ENCODE data around the gene C2orf76. TPM values are rescaled to one million over a fixed set of nuclear protein-coding genes. Genes with fewer than 3 reads are reported as not detected.

The C2orf76 gene
- total RNA-seq, 2 experiments from 2014 or later, result 8.9 to 9.9 TPM

- H3K4me1 Mint-ChIP-seq, result no peaks in the 10 kb centered on the region
- peaks cover 4% of the 10 kb centered on the region for H3K36me3 Mint-ChIP-seq (ENCODE audit: low read depth)
- DNase-seq, result no peak
- intact Hi-C loops (cut with DNase I, micrococcal nuclease), result no loop called here
- POLR2A ChIA-PET, result no interaction called here
- CTCF ChIA-PET, result no interaction called here
- ATAC-seq, result no peak
- H3K27me3 Mint-ChIP-seq, result no peaks in the 10 kb centered on the region
- H3K9me3 Mint-ChIP-seq (ENCODE audit: low read depth), result no peaks in the 10 kb centered on the region
- no peak overlapping the region for H3K4me3 Mint-ChIP-seq
- no peak overlapping the region for H3K27ac Mint-ChIP-seq
Observed at GRCh38 chr2:119332953-119333352, 33.7 kb downstream of the C2orf76 start.

DNA sequence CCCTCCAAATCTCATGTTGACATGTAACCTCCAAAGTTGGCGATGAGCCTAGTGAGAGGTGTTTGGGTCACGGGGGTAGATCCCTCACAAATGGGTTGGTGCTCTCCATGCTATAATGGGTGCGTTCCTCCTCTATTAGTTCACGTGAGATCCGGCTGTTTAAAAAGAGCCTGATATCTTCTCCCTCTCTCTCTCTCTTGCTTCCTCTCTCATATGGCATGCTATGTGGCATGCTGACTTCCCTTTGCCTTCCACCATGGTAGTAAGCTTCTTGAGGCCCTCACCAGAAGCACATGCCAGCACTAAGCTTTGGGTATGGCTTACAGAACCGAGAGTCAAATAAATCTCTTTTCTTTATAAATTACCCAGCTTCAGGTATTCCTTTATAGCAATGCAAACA is 39.2 kb downstream of the C2orf76 start:
- Mint-ChIP-seq H3K4me3 (no peak overlapping the region), H3K36me3 (ENCODE audit: low read depth) (peaks cover 4% of the 10 kb centered on the region), H3K4me1 (no peaks in the 10 kb centered on the region), H3K27me3 (no peaks in the 10 kb centered on the region), H3K9me3 (ENCODE audit: low read depth) (no peaks in the 10 kb centered on the region), H3K27ac (no peak overlapping the region)
- intact Hi-C loops (cut with DNase I, micrococcal nuclease), result no loop called here
- ATAC-seq, result no peak
- ChIA-PET POLR2A (no interaction called here), CTCF (no interaction called here)
- DNase-seq, result no peak

GRCh38 chr2:119326938-119327337 is 39.7 kb downstream of the C2orf76 start:
- ChIA-PET CTCF (no interaction called here), POLR2A (no interaction called here)

DNA sequence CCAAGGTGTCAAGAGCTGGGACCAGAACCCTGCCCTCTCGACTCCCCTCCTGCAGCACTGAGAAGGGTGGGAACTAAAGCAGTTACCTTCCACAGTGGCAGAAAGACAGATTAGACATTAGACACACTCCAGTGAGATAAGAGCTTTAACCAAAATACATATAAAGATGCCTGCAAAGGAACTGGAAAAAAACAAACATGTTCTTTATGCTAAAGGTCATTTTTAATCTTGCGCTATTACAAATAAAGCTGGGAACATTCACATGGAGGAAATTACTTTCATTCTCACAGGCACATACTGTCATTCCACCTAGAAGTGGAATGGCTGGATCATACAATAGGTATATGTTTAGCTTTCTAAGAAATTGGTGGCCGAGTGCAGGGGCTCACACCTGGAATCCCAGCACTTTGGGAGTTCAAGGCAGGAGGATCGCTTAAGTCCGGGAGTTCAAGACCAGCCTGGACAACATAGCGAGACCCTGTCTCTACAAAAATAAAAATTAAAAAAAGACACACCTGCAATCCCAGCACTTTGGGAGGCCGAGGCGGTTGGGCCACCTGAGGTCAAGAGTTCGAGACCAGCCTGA is 41.9 kb downstream of the C2orf76 start:
- intact Hi-C loops (cut with DNase I, micrococcal nuclease), result no loop called here
- H3K36me3 Mint-ChIP-seq (ENCODE audit: low read depth), result no peaks in the 10 kb centered on the region
- no peak overlapping the region for H3K27ac Mint-ChIP-seq
- no peak overlapping the region for H3K4me3 Mint-ChIP-seq
- H3K4me1 Mint-ChIP-seq, result no peaks in the 10 kb centered on the region
- no peaks in the 10 kb centered on the region for H3K9me3 Mint-ChIP-seq (ENCODE audit: low read depth)
- no peak for ATAC-seq
- H3K27me3 Mint-ChIP-seq, result no peaks in the 10 kb centered on the region
- ChIA-PET CTCF (no interaction called here), POLR2A (no interaction called here)
- DNase-seq, result no peak

More at GRCh38 chr2:119326938-119327337, 39.7 kb downstream of the C2orf76 start:
- Mint-ChIP-seq H3K27ac (no peak overlapping the region), H3K36me3 (ENCODE audit: low read depth) (peaks cover 4% of the 10 kb centered on the region), H3K27me3 (no peaks in the 10 kb centered on the region), H3K4me1 (no peaks in the 10 kb centered on the region), H3K9me3 (ENCODE audit: low read depth) (no peaks in the 10 kb centered on the region), H3K4me3 (no peak overlapping the region)
- intact Hi-C loops (cut with DNase I, micrococcal nuclease), result no loop called here
- DNase-seq, result no peak
- no peak for ATAC-seq

DNA sequence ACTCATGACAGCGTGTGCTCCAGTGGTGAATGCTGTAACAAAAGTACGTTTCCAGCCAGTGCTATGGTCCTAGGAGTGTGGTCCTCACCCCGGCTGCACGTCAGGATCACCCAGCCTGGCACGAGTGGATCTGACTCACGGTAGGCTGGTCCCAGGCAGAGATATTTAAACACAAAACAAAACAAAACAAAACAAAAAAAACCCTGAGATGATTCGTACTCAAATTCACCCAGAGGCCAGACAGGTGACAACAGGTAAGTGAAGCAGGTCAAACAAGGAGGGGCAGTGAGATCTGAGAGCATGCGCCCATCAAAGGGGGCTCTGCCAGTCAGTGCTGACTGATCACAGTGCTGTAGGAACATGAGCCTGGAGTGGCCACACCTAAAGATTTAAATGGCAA is 43.2 kb downstream of the C2orf76 start:
- ChIA-PET CTCF (no interaction called here), POLR2A (no interaction called here)
- DNase-seq (no peak), ATAC-seq (no peak)
- intact Hi-C loops (cut with DNase I, micrococcal nuclease), result no loop called here
- Mint-ChIP-seq H3K4me1 (no peaks in the 10 kb centered on the region), H3K36me3 (ENCODE audit: low read depth) (no peaks in the 10 kb centered on the region), H3K4me3 (no peak overlapping the region), H3K9me3 (ENCODE audit: low read depth) (no peaks in the 10 kb centered on the region), H3K27me3 (no peaks in the 10 kb centered on the region), H3K27ac (no peak overlapping the region)

- ChIA-PET POLR2A (no interaction called here), CTCF (interaction anchor here (0.7 kb wide), 1 partner anchor 29 kb away, joined by 3 read pairs; no protein-coding TSS in a partner anchor)
- DNase-seq, result no peak
- intact Hi-C loops (cut with DNase I, micrococcal nuclease), result no loop called here
- H3K36me3 Mint-ChIP-seq (ENCODE audit: low read depth), result no peaks in the 10 kb centered on the region
- no peaks in the 10 kb centered on the region for H3K27me3 Mint-ChIP-seq
- no peak for ATAC-seq
- H3K9me3 Mint-ChIP-seq (ENCODE audit: low read depth), result no peaks in the 10 kb centered on the region
- no peak overlapping the region for H3K27ac Mint-ChIP-seq
- H3K4me1 Mint-ChIP-seq, result no peaks in the 10 kb centered on the region
- H3K4me3 Mint-ChIP-seq, result no peak overlapping the region
Observed at GRCh38 chr2:119319593-119319992, 47.0 kb downstream of the C2orf76 start.

DNA sequence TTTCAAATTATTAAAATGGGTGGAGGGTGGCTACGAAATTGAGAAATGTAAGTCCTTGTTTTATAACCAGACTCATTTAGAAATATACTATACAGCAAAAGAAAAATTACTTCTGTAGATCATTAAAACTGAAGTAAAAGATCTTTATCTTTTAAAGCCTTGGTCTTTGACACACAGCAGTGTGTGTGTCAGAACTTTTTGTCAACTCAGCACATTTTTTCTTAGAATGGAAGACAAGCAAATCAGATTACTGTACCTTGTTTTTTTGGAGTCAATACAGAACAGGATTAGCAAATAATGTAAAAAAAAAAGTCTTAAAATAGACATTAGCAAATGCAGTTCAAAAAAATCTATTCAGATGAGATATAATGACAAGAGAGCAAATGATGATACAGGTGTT is 49.1 kb downstream of the C2orf76 start:
- CTCF ChIA-PET, result interaction anchor here (0.5 kb wide), 1 partner anchor 49 kb away, joined by 3 read pairs; no protein-coding TSS in a partner anchor
- Mint-ChIP-seq H3K4me1 (no peaks in the 10 kb centered on the region), H3K36me3 (ENCODE audit: low read depth) (no peaks in the 10 kb centered on the region), H3K27ac (no peak overlapping the region), H3K9me3 (ENCODE audit: low read depth) (no peaks in the 10 kb centered on the region), H3K27me3 (no peaks in the 10 kb centered on the region), H3K4me3 (no peak overlapping the region)
- intact Hi-C loops (cut with DNase I, micrococcal nuclease), result no loop called here
- DNase-seq, result no peak
- POLR2A ChIA-PET, result no interaction called here
- ATAC-seq, result no peak

- ATAC-seq (no peak), DNase-seq (no peak)
- Mint-ChIP-seq H3K27me3 (no peaks in the 10 kb centered on the region), H3K4me3 (no peak overlapping the region), H3K27ac (no peak overlapping the region), H3K36me3 (ENCODE audit: low read depth) (no peaks in the 10 kb centered on the region), H3K9me3 (ENCODE audit: low read depth) (no peaks in the 10 kb centered on the region), H3K4me1 (no peaks in the 10 kb centered on the region)
- CTCF ChIA-PET, result no interaction called here
- POLR2A ChIA-PET, result no interaction called here
- intact Hi-C loops (cut with DNase I, micrococcal nuclease), result no loop called here
Observed at GRCh38 chr2:119316066-119316465, 50.6 kb downstream of the C2orf76 start.

DNA sequence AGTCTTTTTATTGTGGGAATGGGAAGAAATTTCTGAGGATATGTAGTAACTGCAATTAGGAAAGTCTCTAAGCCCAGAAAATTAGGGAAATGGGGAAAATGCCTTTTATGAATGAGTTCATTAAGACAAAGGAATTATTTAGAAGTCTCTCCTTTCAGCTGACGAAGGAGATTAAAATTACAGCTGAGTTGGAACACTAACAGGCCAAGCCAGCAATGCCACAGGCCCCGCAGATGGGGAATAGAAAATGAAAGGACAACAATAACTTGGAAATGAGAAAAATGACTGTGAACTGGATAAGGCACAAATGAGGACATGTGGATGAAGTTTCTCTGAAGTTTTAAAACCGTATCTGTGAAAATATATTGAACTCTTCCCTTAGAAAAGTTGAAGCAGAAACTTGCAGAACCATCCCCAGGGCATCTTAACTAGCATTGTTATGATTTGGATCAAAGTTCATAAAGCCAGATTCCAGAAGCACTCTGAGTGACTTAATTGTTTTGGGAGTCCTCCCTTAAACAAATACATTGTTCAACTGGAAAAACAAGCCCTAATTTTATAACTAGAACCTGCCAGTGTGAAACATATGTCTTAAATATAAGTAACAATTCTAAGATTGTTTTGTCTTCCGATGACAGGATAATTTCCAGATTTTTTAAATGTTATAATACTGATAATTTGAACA is 51.3 kb downstream of the C2orf76 start:
- no peak overlapping the region for H3K27ac Mint-ChIP-seq
- ChIA-PET CTCF (no interaction called here), POLR2A (no interaction called here)
- H3K4me3 Mint-ChIP-seq, result no peak overlapping the region
- ATAC-seq (no peak), DNase-seq (no peak)
- no peaks in the 10 kb centered on the region for H3K36me3 Mint-ChIP-seq (ENCODE audit: low read depth)
- H3K4me1 Mint-ChIP-seq, result no peaks in the 10 kb centered on the region
- intact Hi-C loops (cut with DNase I, micrococcal nuclease), result no loop called here
- no peaks in the 10 kb centered on the region for H3K9me3 Mint-ChIP-seq (ENCODE audit: low read depth)
- H3K27me3 Mint-ChIP-seq, result no peaks in the 10 kb centered on the region

DNA sequence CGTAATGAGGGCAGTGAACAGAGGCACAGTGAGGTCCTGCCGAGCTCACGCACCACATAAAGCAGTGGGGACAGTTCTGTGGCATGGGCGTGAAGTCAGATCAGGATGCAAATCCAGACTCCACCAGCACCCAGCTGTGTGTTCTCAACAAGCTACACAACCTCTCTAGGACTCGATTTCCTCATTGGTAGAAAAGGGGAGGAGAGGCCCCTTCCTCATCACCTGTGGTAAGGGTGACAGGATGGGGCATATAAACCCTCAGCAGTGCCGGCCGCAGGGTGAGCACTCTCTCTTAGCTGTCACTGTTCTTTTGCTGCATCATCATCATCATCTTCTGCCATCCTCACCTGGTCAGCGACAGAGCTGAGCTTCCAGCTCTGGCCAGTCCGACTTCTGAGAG is 54.8 kb downstream of the C2orf76 start:
- H3K4me1 Mint-ChIP-seq, result no peaks in the 10 kb centered on the region
- POLR2A ChIA-PET, result no interaction called here
- no peaks in the 10 kb centered on the region for H3K9me3 Mint-ChIP-seq (ENCODE audit: low read depth)
- H3K4me3 Mint-ChIP-seq, result no peak overlapping the region
- no peaks in the 10 kb centered on the region for H3K36me3 Mint-ChIP-seq (ENCODE audit: low read depth)
- no peak for DNase-seq
- CTCF ChIA-PET, result interaction anchor here (0.6 to 0.7 kb wide), 2 partner anchors 171 to 1385 kb away, joined by 3 to 4 read pairs; no protein-coding TSS in a partner anchor
- H3K27ac Mint-ChIP-seq, result no peak overlapping the region
- intact Hi-C loops (cut with DNase I, micrococcal nuclease), result no loop called here
- ATAC-seq, result no peak
- no peaks in the 10 kb centered on the region for H3K27me3 Mint-ChIP-seq

DNA sequence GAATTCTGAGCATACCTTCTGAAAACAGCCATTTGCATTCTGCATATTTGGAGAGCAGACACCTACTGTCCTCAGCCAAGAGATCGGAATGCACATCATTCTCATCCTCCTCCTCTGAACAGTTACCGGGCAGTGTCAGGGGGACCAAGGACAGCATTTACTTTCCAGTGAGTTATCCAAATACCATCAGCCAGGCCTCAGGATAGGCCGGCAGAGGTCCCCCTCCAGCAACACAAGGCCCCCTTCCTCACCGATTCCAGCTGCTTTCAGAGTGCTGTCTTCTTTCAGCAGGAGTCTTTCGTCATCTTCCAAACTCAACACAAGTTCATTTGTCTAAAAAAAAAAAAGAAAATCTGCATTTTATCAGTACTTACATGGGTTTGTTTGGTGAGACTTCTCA is 55.3 kb downstream of the C2orf76 start:
- Mint-ChIP-seq H3K4me3 (no peak overlapping the region), H3K9me3 (ENCODE audit: low read depth) (no peaks in the 10 kb centered on the region), H3K27me3 (no peaks in the 10 kb centered on the region), H3K36me3 (ENCODE audit: low read depth) (no peaks in the 10 kb centered on the region), H3K27ac (no peak overlapping the region), H3K4me1 (no peaks in the 10 kb centered on the region)
- DNase-seq, result no peak
- intact Hi-C loops (cut with DNase I, micrococcal nuclease), result no loop called here
- CTCF ChIA-PET, result interaction anchor here (0.7 kb wide), 1 partner anchor 170 kb away, joined by 3 read pairs; no protein-coding TSS in a partner anchor
- POLR2A ChIA-PET, result no interaction called here
- no peak for ATAC-seq

DNA sequence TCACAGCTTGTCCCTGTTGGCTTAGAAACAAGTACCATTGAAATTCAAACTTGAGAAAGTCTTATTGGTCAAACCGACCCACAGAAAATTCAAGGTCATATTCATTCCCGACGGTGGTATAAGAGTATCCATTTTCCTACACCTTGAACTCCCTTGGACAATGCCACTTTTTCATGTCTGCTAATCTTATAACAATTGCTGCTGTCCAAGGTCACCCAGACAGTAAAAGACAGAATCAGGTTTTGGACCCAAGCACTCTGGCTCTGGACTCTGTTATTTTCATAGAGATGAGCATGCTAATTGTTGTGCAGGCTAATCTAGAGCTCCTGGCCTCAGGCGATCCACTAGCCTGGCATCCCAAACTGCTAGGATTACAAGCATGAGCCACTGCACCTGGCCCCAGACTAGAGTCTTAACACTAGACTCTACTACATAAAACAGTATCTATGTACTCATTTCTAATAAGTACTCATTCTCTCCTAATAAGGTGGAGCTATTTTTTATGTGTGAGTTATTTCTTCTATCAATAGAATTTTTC is 57.8 kb downstream of the C2orf76 start:
- ATAC-seq (no peak), DNase-seq (no peak)
- Mint-ChIP-seq H3K4me3 (no peak overlapping the region), H3K27me3 (no peaks in the 10 kb centered on the region), H3K27ac (no peak overlapping the region), H3K9me3 (ENCODE audit: low read depth) (no peaks in the 10 kb centered on the region), H3K4me1 (no peaks in the 10 kb centered on the region), H3K36me3 (ENCODE audit: low read depth) (no peaks in the 10 kb centered on the region)
- POLR2A ChIA-PET, result no interaction called here
- intact Hi-C loops (cut with DNase I, micrococcal nuclease), result no loop called here
- CTCF ChIA-PET, result no interaction called here
